ENCODE measurements around the gene FDXACB1. TPM values are rescaled to one million over a fixed set of nuclear protein-coding genes. Genes with fewer than 3 reads are reported as not detected.
A peak's percentile ranks its signal among the peaks of the same experiment; 100 is the strongest.

The FDXACB1 gene
- total and polyA plus RNA-seq, 9 of the 15 experiments (the other 6 are each of a cell fraction or from before 2014, with no cell fraction given) = 3.2 to 7.5 (median 5.3) TPM

DNA sequence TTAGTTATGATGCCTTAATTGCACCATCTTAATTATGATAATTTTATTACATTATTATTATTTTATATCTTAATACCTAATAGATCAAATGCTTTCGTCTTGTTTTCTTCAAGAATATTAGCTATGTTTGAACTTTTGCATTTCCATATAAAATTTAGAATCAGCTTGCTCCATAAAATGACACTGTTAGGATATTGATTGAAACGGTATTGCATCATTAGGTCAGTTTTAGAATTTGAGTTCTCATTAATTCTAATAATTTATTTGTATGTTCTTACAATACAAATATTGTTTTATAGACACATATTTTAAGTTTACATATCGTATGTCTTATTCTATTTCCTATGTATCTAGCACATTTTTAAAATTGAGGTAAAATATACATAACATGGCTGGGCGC is 7.1 kb upstream of the FDXACB1 start:
- Histone ChIP-seq H3K36me3 (ENCODE audit: control insufficient read depth, insufficient read depth, low read length) (no peaks in the 10 kb centered on the region), H3K27ac (ENCODE audit: extremely low read depth, low read depth, low read length) (no peak overlapping the region), H3K9me3 (replicated peaks; ENCODE audit: control insufficient read depth, insufficient read depth, low read depth, low read length) (no peaks in the 10 kb centered on the region), H3K4me2 (ENCODE audit: insufficient read depth, low read length) (no peak overlapping the region), H3K9me1 (ENCODE audit: control insufficient read depth, insufficient read depth, low read length) (no peaks in the 10 kb centered on the region), H3K4me1 (replicated peaks in 1 of 2; ENCODE audit: control insufficient read depth in 2 of 2, insufficient read depth in 2 of 2, low read length in 2 of 2) (peaks cover 0 to 13% of the 10 kb centered on the region in 2 experiments; a peak in 2 of 5 replicates), H4K20me1 (replicated peaks; ENCODE audit: control insufficient read depth, insufficient read depth, low read length) (no peaks in the 10 kb centered on the region), H3K4me3 (no peak overlapping the region), H3K79me2 (ENCODE audit: control insufficient read depth, insufficient read depth, low read length) (no peaks in the 10 kb centered on the region), H3K9ac (ENCODE audit: insufficient read depth in 1 of 2, low read depth in 2 of 2, low read length in 2 of 2) (no peak overlapping the region), H3K27me3 (ENCODE audit: control insufficient read depth in 2 of 2, insufficient read depth in 2 of 2, low read length in 2 of 2) (no peaks in the 10 kb centered on the region), H2AFZ (ENCODE audit: low read depth, low read length) (no peak overlapping the region)
- DNase-seq (ENCODE audit: extremely low read depth in 1 of 4, low spot score in 3 of 4) = no peak
- BruUV-seq (replicated peaks) = no TSS peak
- intact Hi-C loops (cut with micrococcal nuclease) = no loop called here
- ChIA-PET POLR2A (interaction anchor here (0.6 kb wide), 1 partner anchor 16 kb away, joined by 5 read pairs; no protein-coding TSS in a partner anchor), CTCF (ENCODE audit: low intra/inter-chr PET ratio) (no interaction called here)
- no peak for ATAC-seq
- TF ChIP-seq MTA3 (IDR thresholded peaks at IDR 0.05; ENCODE audit: borderline replicate concordance) (no peak), CEBPG (CRISPR knock-in tag; IDR thresholded peaks at IDR 0.05) (no peak), CEBPG (tag; conservative IDR thresholded peaks at IDR 0.05 in 1 of 2, IDR thresholded peaks at IDR 0.05 in 1 of 2) (peak in 1 of 2 experiments; percentile 74; a peak in 2 of 4 replicates), ZNF12 (CRISPR knock-in tag; IDR thresholded peaks at IDR 0.05) (no peak), RBFOX2 (IDR thresholded peaks at IDR 0.05; ENCODE audit: low read depth, low read length) (no peak), CEBPB (tag; IDR thresholded peaks at IDR 0.05) (0 out of 2 replicates have a peak, but pooled peaks have one; percentile 29), ERF (CRISPR knock-in tag; IDR thresholded peaks at IDR 0.05) (no peak), ZNF197 (CRISPR knock-in tag; IDR thresholded peaks at IDR 0.05; ENCODE audit: low read depth) (no peak), TARDBP (IDR thresholded peaks at IDR 0.05) (no peak)
- TF ChIP-seq, protein P1, sequence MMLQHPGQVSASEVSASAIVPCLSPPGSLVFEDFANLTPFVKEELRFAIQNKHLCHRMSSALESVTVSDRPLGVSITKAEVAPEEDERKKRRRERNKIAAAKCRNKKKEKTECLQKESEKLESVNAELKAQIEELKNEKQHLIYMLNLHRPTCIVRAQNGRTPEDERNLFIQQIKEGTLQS (IDR thresholded peaks at IDR 0.05) = peak; percentile 80
- TF ChIP-seq, protein P1 (CRISPR knock-in tag; conservative IDR thresholded peaks at IDR 0.05) = no peak
- TF ChIP-seq, protein P2, sequence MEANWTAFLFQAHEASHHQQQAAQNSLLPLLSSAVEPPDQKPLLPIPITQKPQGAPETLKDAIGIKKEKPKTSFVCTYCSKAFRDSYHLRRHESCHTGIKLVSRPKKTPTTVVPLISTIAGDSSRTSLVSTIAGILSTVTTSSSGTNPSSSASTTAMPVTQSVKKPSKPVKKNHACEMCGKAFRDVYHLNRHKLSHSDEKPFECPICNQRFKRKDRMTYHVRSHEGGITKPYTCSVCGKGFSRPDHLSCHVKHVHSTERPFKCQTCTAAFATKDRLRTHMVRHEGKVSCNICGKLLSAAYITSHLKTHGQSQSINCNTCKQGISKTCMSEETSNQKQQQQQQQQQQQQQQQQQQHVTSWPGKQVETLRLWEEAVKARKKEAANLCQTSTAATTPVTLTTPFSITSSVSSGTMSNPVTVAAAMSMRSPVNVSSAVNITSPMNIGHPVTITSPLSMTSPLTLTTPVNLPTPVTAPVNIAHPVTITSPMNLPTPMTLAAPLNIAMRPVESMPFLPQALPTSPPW (CRISPR knock-in tag; IDR thresholded peaks at IDR 0.05) = no peak
- in situ Hi-C loops (cut with MboI) = no loop called here
- 71% methylated on average over 4 of the region's 4 CpGs for WGBS (ENCODE audit: insufficient coverage, low coverage, missing lambda C conversion rate)
- no peak for FAIRE-seq

Data from K562 (cell line).